Breast epithelium (tissue), 4 donors: ENCODE data around the gene SENP6. TPM values are rescaled to one million over a fixed set of nuclear protein-coding genes. Genes with fewer than 3 reads are reported as not detected.
A peak's percentile ranks its signal among the peaks of the same experiment; 100 is the strongest.

Source experiments
- DNase-seq, 2 donors: peaks; one replicate each; pipeline ENCODE4 v3.0.0-alpha.2; 2019; ENCODE audit warnings: low spot score in 2 of 2
- H3K27ac ChIP-seq, 2 donors: fragments of 200-600 bp; sonication (generic) in 1 of 2; one replicate each; pipeline ENCODE4 v1.5.1; 2016 to 2019; ENCODE audit warnings: mild to moderate bottlenecking in 1 of 2
- H3K27me3 ChIP-seq, 2 donors: fragments of 200-600 bp; sonication (generic) in 1 of 2; one replicate each; pipeline versions ENCODE4 v1.5.1 to v1.6.0; 2017 to 2019; ENCODE audit warnings: control low read depth in 1 of 2, mild to moderate bottlenecking in 1 of 2
- H3K36me3 ChIP-seq: fragments of 200-600 bp; one replicate; pipeline ENCODE4 v1.5.1; 2019
- H3K4me1 ChIP-seq, 2 donors: fragments of 200-600 bp; sonication (generic); one replicate each; pipeline ENCODE4 v1.5.1; 2016 to 2019; ENCODE audit warnings: control low read depth in 1 of 2
- H3K4me3 ChIP-seq, 3 donors: fragments of 200-600 bp; sonication (generic); 1 replicate in 2 of 3; 2 replicates in 1 of 3; pipeline ENCODE4 v1.5.1; 2016 to 2019; ENCODE audit warnings: mild to moderate bottlenecking in 3 of 3, moderate library complexity in 2 of 3
- H3K9me3 ChIP-seq, 2 donors: fragments of 200-600 bp; sonication (generic) in 1 of 2; one replicate each; pipeline ENCODE4 v1.5.1; 2016 to 2019; ENCODE audit warnings: control low read depth in 1 of 2
- CTCF ChIP-seq, 3 donors: fragments of 450-650 bp; IDR thresholded peaks; one replicate each; pipeline ENCODE4 v1.5.1; 2016 to 2017; ENCODE audit warnings: antibody characterized with exemption in 3 of 3, mild to moderate bottlenecking in 3 of 3, moderate library complexity in 3 of 3
- POLR2A ChIP-seq: fragments of 450-650 bp; IDR thresholded peaks from one replicate; pipeline ENCODE4 v1.6.1; 2016; ENCODE audit warnings: antibody characterized with exemption, mild to moderate bottlenecking, moderate library complexity
- POLR2AphosphoS5 ChIP-seq, 3 donors: sonication (generic); formaldehyde crosslinking; IDR thresholded peaks; one replicate each; pipeline ENCODE4 v1.6.1; 2017; ENCODE audit warnings: antibody characterized with exemption in 3 of 3
- intact Hi-C: fragments of 100-400 bp; cut with DNase I; formaldehyde crosslinking; loops from one replicate; pipeline ENCODE4 v1.15.1; 2023; ENCODE audit warnings: low total_unique reads
- total RNA-seq, 3 donors: library from RNA; depleted of rRNA; stranded (reverse); fragments of >200 nt; gene quantifications; one replicate each; pipeline ENCODE4 v1.1.0, GENCODE V29; 2016

The SENP6 gene
- total RNA-seq, 3 donors from 2014 or later: 93.5 to 189 (median 152) TPM

- intact Hi-C loops: no loop called here
- Histone ChIP-seq H3K27ac (peak overlapping the region in 1 of 2 donors; percentile 48), H3K4me1 (no peaks in the 10 kb centered on the region), H3K36me3 (no peaks in the 10 kb centered on the region), H3K27me3 (no peaks in the 10 kb centered on the region), H3K9me3 (no peaks in the 10 kb centered on the region), H3K4me3 (no peak overlapping the region)
- DNase-seq: no peak
- no peak for TF ChIP-seq CTCF (IDR thresholded peaks at IDR 0.05)
- TF ChIP-seq POLR2A: no peak
- TF ChIP-seq POLR2AphosphoS5 (IDR thresholded peaks at IDR 0.05): no peak
These were observed 157.5 kb downstream of the SENP6 start for GRCh38 chr6:75759207-75759606.

GRCh38 chr6:75760320-75760719, 158.6 kb downstream of the SENP6 start:
- H3K4me3 ChIP-seq: no peak overlapping the region
- no peaks in the 10 kb centered on the region for H3K36me3 ChIP-seq
- DNase-seq: no peak
- intact Hi-C loops: no loop called here
- no peaks in the 10 kb centered on the region for H3K9me3 ChIP-seq
- H3K27ac ChIP-seq: peak overlapping the region in 1 of 2 donors; percentile 48
- no peaks in the 10 kb centered on the region for H3K4me1 ChIP-seq
- no peaks in the 10 kb centered on the region for H3K27me3 ChIP-seq
- TF ChIP-seq POLR2AphosphoS5 (IDR thresholded peaks at IDR 0.05) (no peak), CTCF (IDR thresholded peaks at IDR 0.05) (no peak), POLR2A (no peak)

GRCh38 chr6:75761489-75761888, 159.8 kb downstream of the SENP6 start:
- no peak for DNase-seq
- Histone ChIP-seq H3K36me3 (no peaks in the 10 kb centered on the region), H3K9me3 (no peaks in the 10 kb centered on the region), H3K27me3 (no peaks in the 10 kb centered on the region), H3K4me3 (no peak overlapping the region), H3K27ac (no peak overlapping the region), H3K4me1 (no peaks in the 10 kb centered on the region)
- intact Hi-C loops: no loop called here
- TF ChIP-seq POLR2AphosphoS5 (IDR thresholded peaks at IDR 0.05) (no peak), CTCF (IDR thresholded peaks at IDR 0.05) (no peak), POLR2A (no peak)

- TF ChIP-seq CTCF (IDR thresholded peaks at IDR 0.05) (no peak), POLR2AphosphoS5 (IDR thresholded peaks at IDR 0.05) (no peak)
- no peak overlapping the region for H3K27ac ChIP-seq
- no peaks in the 10 kb centered on the region for H3K36me3 ChIP-seq
- intact Hi-C loops: no loop called here
- no peak overlapping the region for H3K4me3 ChIP-seq
- no peaks in the 10 kb centered on the region for H3K27me3 ChIP-seq
- no peaks in the 10 kb centered on the region for H3K4me1 ChIP-seq
- no peaks in the 10 kb centered on the region for H3K9me3 ChIP-seq
- no peak for DNase-seq
These were observed 160.4 kb downstream of the SENP6 start for GRCh38 chr6:75762063-75762462.

GRCh38 chr6:75766387-75766786, 164.7 kb downstream of the SENP6 start:
- Histone ChIP-seq H3K4me3 (no peak overlapping the region), H3K4me1 (no peaks in the 10 kb centered on the region), H3K27me3 (no peaks in the 10 kb centered on the region), H3K27ac (no peak overlapping the region), H3K9me3 (no peaks in the 10 kb centered on the region), H3K36me3 (no peaks in the 10 kb centered on the region)
- intact Hi-C loops: no loop called here
- no peak for DNase-seq
- TF ChIP-seq POLR2AphosphoS5 (IDR thresholded peaks at IDR 0.05) (no peak), CTCF (IDR thresholded peaks at IDR 0.05) (no peak), POLR2A (no peak)

Other genes with a start within 250 kb of the SENP6 start
- 1 to 10 TPM; 2.9 to 4.3 (median 4.3) TPM for gene FILIP1, start 108.1 kb upstream of the SENP6 start, total RNA-seq
- 100 to 1,000 TPM in 1 of 3 donors, 10 to 100 TPM in 2; 21.8 to 143 (median 89.5) TPM for gene MYO6, start 147.4 kb downstream of the SENP6 start, total RNA-seq